Fibroblast of the aortic adventitia (primary cell): ENCODE results near the gene SMIM21. TPM values are rescaled to one million over a fixed set of nuclear protein-coding genes. Genes with fewer than 3 reads are reported as not detected.

Experiments
- DNase-seq: peaks from one replicate; pipeline ENCODE4 v3.0.0-alpha.2; 2010; ENCODE audit warnings: low read depth
- H3K4me3 ChIP-seq: 2 replicates; pipeline ENCODE4 v1.5.1; 2011; ENCODE audit warnings: low read depth, mild to moderate bottlenecking, control low read depth, low read length, moderate library complexity
- total RNA-seq: library from RNA; depleted of rRNA; stranded (reverse); fragments of >200 nt; gene quantifications from 2 replicates; pipeline ENCODE4 v1.2.3, GENCODE V29; 2012; ENCODE audit warnings: low replicate concordance
- TF ChIP-seq, protein P1 (sequence below): IDR thresholded peaks from 2 replicates; pipeline ENCODE4 v1.5.1; 2011; ENCODE audit warnings: mild to moderate bottlenecking, low read length, control low read depth, inconsistent platforms; ENCODE audit not compliant: insufficient read depth

The SMIM21 gene
- total RNA-seq, 1 donor, result not detected

DNA sequence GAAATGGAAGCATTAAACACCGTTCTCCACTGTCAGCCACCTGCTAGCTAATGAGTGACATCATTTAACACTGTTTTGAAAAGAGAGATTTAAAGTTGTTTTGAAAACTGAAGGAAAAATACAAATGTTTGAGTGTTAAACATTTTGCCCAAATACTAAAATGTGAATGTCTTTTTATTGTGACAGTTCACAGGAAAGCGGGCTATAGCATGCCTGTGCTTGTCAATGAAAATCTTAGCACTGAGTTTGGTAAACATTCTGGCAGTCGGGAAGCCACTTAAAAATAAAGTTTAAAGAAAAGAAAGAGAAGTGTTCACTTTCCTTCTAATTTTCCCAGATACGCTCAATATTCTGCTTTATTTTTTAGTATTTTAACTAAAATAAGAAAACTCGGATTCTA lies 40.3 kb upstream of the SMIM21 start:
- TF ChIP-seq, protein P1, sequence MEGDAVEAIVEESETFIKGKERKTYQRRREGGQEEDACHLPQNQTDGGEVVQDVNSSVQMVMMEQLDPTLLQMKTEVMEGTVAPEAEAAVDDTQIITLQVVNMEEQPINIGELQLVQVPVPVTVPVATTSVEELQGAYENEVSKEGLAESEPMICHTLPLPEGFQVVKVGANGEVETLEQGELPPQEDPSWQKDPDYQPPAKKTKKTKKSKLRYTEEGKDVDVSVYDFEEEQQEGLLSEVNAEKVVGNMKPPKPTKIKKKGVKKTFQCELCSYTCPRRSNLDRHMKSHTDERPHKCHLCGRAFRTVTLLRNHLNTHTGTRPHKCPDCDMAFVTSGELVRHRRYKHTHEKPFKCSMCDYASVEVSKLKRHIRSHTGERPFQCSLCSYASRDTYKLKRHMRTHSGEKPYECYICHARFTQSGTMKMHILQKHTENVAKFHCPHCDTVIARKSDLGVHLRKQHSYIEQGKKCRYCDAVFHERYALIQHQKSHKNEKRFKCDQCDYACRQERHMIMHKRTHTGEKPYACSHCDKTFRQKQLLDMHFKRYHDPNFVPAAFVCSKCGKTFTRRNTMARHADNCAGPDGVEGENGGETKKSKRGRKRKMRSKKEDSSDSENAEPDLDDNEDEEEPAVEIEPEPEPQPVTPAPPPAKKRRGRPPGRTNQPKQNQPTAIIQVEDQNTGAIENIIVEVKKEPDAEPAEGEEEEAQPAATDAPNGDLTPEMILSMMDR, result no peak
- no peak for DNase-seq
- H3K4me3 ChIP-seq, result no peak overlapping the region

DNA sequence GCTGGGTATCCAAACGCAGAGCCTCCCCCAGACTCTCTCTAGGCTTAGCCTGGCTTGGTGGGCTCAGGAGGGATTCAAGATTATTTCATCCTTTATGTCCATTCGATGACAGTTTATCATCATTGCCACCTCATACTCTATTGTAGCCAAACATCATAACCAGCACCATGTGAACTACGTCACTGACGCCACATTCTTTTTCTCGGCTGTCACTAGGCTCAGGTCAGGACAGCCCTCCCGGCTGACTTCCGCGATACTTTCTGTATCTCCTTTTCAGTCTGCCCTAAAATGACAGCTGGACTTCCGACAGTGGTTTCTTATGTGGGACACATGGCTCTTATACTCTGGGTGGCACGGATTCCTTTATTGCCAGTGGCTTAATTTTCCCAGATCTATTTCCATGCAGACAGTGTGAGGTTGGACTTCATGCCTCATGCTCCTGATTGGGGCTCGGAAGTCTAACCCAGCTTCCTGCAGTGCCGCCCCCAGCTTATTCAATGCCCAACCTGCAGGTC lies 39.8 kb upstream of the SMIM21 start:
- no peak for DNase-seq
- TF ChIP-seq, protein P1, result no peak

DNA sequence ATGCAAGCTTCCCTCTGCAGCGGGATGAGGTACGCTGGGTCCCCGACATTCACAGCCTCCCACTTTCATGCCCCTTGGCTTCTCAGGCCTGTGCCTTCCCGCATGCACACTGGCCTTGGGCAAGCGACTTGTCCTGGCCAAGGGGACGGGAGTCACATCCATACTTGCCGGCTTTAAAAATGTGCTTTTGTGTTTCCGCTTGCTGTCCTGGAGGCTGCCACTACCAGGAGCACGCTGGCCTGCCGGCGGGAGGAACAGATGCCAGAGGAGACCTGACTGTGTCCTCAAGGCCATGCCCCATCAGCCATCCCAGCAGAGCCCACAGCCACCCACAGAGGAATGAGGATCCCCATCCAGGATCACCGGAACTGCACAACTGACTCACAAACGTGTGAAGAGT lies 36.9 kb upstream of the SMIM21 start:
- H3K4me3 ChIP-seq, result no peak overlapping the region
- no peak for DNase-seq
- TF ChIP-seq, protein P1, result no peak

More for the DNA sequence above, 39.8 kb upstream of the SMIM21 start:
- no peak overlapping the region for H3K4me3 ChIP-seq

DNA sequence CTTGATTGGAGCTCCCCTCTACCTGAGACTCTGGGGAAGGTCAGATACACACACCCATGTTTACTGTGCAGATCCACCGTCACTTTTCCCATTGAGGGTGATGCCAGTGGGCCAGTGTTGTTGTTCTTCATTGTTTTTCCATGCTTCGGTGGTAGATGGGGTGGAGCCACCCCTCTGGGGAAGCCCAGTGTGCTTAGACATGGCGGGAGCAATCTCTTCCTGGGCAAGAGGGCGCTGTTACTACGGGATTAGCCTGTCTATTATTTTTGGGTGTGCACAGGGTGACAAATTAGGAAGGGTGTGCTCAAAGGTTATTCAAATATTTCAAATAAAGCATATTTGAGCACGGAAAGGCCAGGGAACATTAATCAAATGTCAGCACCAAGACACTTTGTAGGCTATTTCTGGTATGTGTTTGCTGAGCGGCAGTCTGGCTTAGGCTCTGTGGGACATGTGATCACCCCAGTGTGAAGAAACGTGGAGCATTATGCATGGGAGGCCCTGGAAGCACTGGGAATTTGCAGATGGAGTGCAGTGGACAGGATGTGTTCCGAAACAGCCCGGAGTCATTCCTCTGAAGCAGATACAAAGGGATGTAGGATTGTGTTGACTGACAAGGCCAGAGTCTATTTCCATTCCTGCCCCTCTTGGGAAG lies 34.8 kb upstream of the SMIM21 start:
- DNase-seq, result no peak
- TF ChIP-seq, protein P1, result no peak
- no peak overlapping the region for H3K4me3 ChIP-seq

DNA sequence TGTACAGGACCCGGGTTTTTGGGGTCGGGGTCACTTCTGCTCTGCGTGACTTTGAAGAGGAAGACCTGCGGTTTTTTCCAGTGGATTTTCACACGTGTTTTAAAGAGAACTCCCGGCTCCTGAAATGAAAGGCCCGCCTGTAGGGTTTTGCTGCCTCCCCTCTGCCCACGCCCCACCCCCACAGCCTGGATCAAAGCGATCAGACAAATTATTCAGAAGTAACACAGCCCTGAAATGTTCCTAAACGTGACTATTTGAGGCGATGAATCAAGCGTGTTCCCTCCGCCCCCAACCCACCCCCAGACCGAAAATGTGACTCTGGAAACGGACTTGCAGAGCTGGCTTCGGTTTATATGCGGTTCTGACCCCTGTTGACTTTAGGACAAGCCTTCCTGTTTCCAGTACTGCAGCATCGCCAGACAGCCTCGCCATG lies 28.7 kb upstream of the SMIM21 start:
- peak overlapping the region; percentile 59 for H3K4me3 ChIP-seq
- TF ChIP-seq, protein P1, result no peak
- no peak for DNase-seq

DNA sequence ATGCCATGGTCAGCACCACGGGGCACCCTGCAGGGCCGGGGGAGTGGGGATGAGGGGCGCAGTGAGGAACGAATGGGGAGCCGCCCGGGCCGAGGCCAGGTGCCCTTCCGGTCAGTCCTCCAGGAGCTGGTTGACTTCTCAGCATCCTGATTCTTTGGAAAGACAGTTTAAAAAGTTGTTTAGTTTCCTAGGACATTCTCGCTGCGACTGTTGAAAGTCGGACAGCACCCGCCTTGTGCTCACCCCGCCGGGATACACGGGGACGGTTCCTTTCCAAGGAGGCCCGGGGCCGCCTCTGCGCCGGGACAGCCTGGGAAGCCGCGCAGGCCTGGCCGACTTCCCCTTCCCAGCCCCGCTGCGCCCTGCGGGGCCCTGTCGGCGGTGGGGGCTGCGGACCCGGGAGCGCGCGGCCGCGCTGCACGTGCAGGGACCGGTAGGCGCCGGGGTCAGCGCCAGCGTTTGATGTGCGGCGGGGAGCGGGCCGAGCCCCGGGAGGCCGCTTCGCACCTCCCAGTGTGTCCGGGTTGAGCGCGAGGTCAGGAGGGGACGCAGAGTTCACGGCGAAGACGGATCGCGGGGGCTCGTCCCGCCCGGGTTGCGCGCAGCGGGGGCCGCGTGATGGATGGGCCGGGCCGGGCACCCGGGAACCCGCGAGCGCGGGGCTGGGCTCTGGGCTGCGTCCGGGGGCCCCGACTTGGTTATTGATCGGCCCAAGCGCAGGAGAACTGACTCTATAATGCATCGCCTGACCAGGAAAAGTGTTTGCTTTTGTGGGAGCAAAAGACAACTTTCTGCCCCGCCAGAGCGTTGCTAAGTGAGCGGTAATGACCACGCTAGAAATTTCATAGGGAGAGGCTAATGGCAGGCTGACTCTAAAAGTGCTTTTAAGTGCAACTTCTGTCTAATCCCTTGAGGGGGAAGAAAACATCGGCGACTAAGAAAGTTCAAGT lies 28.0 kb upstream of the SMIM21 start:
- TF ChIP-seq, protein P1, result no peak
- DNase-seq, result peak; percentile 27
- peak overlapping the region; percentile 59 for H3K4me3 ChIP-seq
